K562 (cell line): ENCODE data around the gene KRT35.

Experiments used
- CEBPB ChIP-seq: fragments of 450-650 bp; IDR thresholded peaks from 2 replicates; pipeline ENCODE4 v1.6.1; 2016; ENCODE audit warnings: missing genetic modification characterization, missing compliant biosample characterization
- ZNF57 ChIP-seq: fragments of 450-650 bp; formaldehyde crosslinking; IDR thresholded peaks from 2 replicates; pipeline ENCODE4 v1.4.0; 2020; ENCODE audit warnings: mild to moderate bottlenecking, moderate library complexity

DNA sequence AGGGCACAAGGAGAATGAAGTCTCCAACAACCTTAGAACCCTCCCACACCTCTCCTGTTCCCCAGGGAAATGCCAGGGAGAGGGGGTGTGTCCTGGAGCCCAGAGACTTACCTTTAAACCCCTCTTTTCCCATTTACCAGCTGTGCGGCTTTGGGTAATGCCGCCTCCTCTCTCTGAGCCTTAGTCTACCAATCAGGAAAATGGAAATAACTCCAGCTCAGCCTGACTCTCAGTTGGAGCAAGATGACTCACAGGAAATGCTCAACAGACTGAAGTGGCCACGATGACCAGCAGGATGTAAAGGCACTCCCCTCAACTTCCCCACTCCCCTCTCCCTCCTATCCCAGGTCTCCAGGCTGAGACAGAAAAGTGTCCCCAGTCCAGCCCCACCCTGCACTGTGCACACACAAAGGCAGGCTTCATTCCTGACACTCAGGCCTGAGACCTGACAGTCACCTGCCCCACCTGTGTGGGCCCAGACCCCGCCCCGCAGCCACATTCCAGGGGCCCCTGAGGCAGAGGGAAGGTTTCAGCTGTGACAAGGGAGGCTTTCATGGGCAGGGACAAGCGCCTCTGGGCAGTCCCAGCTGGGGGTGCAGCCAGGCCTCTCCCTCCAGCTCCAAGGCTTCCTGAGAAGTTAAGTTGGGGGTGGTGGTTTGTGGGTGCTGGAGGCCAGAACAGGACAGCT lies 40.8 kb upstream of the KRT35 start:
- TF ChIP-seq ZNF57 (CRISPR knock-in tag): no peak
- TF ChIP-seq CEBPB (tag): no peak
